Cardiac muscle cell (in vitro differentiated cells and primary cell): ENCODE measurements around the gene TRIM38. TPM values are rescaled to one million over a fixed set of nuclear protein-coding genes. Genes with fewer than 3 reads are reported as not detected.
A peak's percentile ranks its signal among the peaks of the same experiment; 100 is the strongest.

Experiments used
- DNase-seq, 2 donors: peaks; one replicate each; pipeline versions ENCODE4 v3.0.0 to v3.0.0-alpha.2; 2010 to 2017; ENCODE audit warnings: low read depth in 1 of 2, low spot score in 1 of 2
- H3K27ac ChIP-seq: fragments of 200-600 bp; sonication (generic); 2 replicates; pipeline ENCODE4 v1.5.1; 2016
- H3K27me3 ChIP-seq: fragments of 200-600 bp; sonication (generic); 2 replicates; pipeline ENCODE4 v1.6.0; 2016; ENCODE audit warnings: control low read depth
- H3K36me3 ChIP-seq: fragments of 200-600 bp; sonication (generic); 2 replicates; pipeline ENCODE4 v1.5.1; 2016; ENCODE audit warnings: control low read depth
- H3K4me1 ChIP-seq: fragments of 200-600 bp; sonication (generic); 2 replicates; pipeline ENCODE4 v1.8.1; 2017; ENCODE audit warnings: low read depth, mild to moderate bottlenecking, mixed run types
- H3K4me3 ChIP-seq: fragments of 200-600 bp; sonication (generic); 2 replicates; pipeline ENCODE4 v1.5.1; 2016; ENCODE audit warnings: mild to moderate bottlenecking
- H3K9me3 ChIP-seq: fragments of 200-600 bp; sonication (generic); 2 replicates; pipeline ENCODE4 v1.5.1; 2017; ENCODE audit warnings: low read depth, mild to moderate bottlenecking, control low read depth
- CTCF ChIP-seq: IDR thresholded peaks from 2 replicates; pipeline ENCODE4 v1.5.1; 2012; ENCODE audit warnings: low read depth, mild to moderate bottlenecking, low read length
- polyA plus RNA-seq: library from polyadenylated mRNA; unstranded; fragments of >200 nt; fragmentation: Nextera tagmentation; extraction: Ambion mirVana; gene quantifications from 2 replicates; pipeline ENCODE4 v1.2.1, GENCODE V29; 2016
- total RNA-seq: library from RNA; depleted of rRNA; stranded (reverse); fragments of >200 nt; gene quantifications from 2 replicates; pipeline ENCODE4 v1.2.3, GENCODE V29; 2016

Gene TRIM38
- total and polyA plus RNA-seq, 2 experiments from 2014 or later, result 0.05 to 0.12 TPM

- no peak for DNase-seq
- Histone ChIP-seq H3K27ac (no peak overlapping the region), H3K9me3 (no peaks in the 10 kb centered on the region), H3K4me1 (peaks cover 5% of the 10 kb centered on the region), H3K27me3 (no peaks in the 10 kb centered on the region), H3K4me3 (no peak overlapping the region), H3K36me3 (no peaks in the 10 kb centered on the region)
- TF ChIP-seq CTCF, result no peak
These were observed 2.5 kb downstream of the TRIM38 start for GRCh38 chr6:25965058-25965457.

GRCh38 chr6:25966711-25967110 is 4.1 kb downstream of the TRIM38 start:
- no peak overlapping the region for H3K4me3 ChIP-seq
- no peaks in the 10 kb centered on the region for H3K36me3 ChIP-seq
- no peaks in the 10 kb centered on the region for H3K27me3 ChIP-seq
- DNase-seq, result no peak
- H3K27ac ChIP-seq, result no peak overlapping the region
- H3K4me1 ChIP-seq, result peaks cover 5% of the 10 kb centered on the region
- H3K9me3 ChIP-seq, result no peaks in the 10 kb centered on the region
- no peak for TF ChIP-seq CTCF

- TF ChIP-seq CTCF, result no peak
- Histone ChIP-seq H3K27ac (no peak overlapping the region), H3K4me3 (no peak overlapping the region), H3K4me1 (no peaks in the 10 kb centered on the region), H3K27me3 (no peaks in the 10 kb centered on the region), H3K36me3 (no peaks in the 10 kb centered on the region), H3K9me3 (no peaks in the 10 kb centered on the region)
- DNase-seq, result peak in 1 of 2 donors; percentile 54
These were observed 6.2 kb downstream of the TRIM38 start for GRCh38 chr6:25968769-25969168.

- no peak for TF ChIP-seq CTCF
- Histone ChIP-seq H3K36me3 (no peaks in the 10 kb centered on the region), H3K27ac (no peak overlapping the region), H3K4me1 (no peaks in the 10 kb centered on the region), H3K27me3 (no peaks in the 10 kb centered on the region), H3K4me3 (no peak overlapping the region), H3K9me3 (no peaks in the 10 kb centered on the region)
- DNase-seq, result peak in 1 of 2 donors; percentile 97
These were observed 8.7 kb downstream of the TRIM38 start for GRCh38 chr6:25971187-25971821.

GRCh38 chr6:25972128-25972527 is 9.5 kb downstream of the TRIM38 start:
- no peaks in the 10 kb centered on the region for H3K4me1 ChIP-seq
- no peak overlapping the region for H3K27ac ChIP-seq
- no peak overlapping the region for H3K4me3 ChIP-seq
- no peak for TF ChIP-seq CTCF
- DNase-seq, result no peak
- H3K9me3 ChIP-seq, result no peaks in the 10 kb centered on the region
- H3K36me3 ChIP-seq, result no peaks in the 10 kb centered on the region
- H3K27me3 ChIP-seq, result no peaks in the 10 kb centered on the region

- no peak for TF ChIP-seq CTCF
- Histone ChIP-seq H3K9me3 (no peaks in the 10 kb centered on the region), H3K4me1 (no peaks in the 10 kb centered on the region), H3K4me3 (no peak overlapping the region), H3K27me3 (no peaks in the 10 kb centered on the region), H3K36me3 (no peaks in the 10 kb centered on the region), H3K27ac (no peak overlapping the region)
- no peak for DNase-seq
These were observed 10.3 kb downstream of the TRIM38 start for GRCh38 chr6:25972902-25973301.
